Ureter (tissue), 1 donor: ENCODE results near the gene STAT1. TPM values are rescaled to one million over a fixed set of nuclear protein-coding genes. Genes with fewer than 3 reads are reported as not detected.

Source experiments
- DNase-seq: peaks from one replicate; pipeline ENCODE4 v3.0.0-alpha.2; 2020; ENCODE audit warnings: low spot score
- total RNA-seq: library from RNA; stranded (reverse); gene quantifications from one replicate; pipeline ENCODE4 v1.2.4, GENCODE V29; 2023
- donor health status: DM: yes; HTN: yes; CAD: no.

The STAT1 gene
- total RNA-seq: 84.1 TPM

DNA sequence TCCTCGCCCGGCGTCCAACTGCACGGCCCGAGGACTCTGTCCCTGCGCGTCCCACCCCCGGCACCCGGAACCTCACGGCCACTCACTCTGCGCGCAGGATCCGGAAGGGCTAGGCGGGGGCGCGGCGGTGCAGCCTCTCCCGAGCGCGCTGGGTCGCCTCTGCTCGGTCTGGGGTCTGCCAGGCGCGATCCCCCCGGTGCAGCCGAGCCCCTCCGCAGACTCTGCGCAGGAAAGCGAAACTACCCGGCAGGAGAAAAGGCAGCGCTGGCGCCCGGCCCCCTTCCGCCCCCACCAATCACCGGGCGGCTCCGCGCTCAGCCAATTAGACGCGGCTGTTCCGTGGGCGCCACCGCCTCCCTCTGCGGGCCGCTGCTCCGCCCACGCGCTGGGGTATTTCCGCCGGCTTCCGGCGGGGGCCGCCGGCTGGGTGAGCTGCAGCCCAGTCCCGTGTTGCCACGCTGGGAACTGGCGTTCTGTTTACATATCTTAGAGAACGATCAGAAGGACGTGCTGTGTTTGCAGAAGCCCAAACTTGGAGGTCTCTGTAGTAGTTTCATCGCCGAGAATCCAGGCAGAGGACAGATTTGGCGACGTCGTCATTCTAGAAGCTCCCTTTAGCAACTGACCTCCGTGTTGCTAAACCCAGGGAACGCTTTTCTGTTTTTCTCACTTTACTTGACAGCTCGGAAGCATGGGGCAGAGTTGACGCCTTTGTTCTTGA lies at the start of gene STAT1:
Gene STAT1, minus strand, starts transcription at position 240 of the 721 bp plus-strand sequence. CDS start 4,168 bp downstream, outside the sequence.
- DNase-seq: peak; percentile 95

DNA sequence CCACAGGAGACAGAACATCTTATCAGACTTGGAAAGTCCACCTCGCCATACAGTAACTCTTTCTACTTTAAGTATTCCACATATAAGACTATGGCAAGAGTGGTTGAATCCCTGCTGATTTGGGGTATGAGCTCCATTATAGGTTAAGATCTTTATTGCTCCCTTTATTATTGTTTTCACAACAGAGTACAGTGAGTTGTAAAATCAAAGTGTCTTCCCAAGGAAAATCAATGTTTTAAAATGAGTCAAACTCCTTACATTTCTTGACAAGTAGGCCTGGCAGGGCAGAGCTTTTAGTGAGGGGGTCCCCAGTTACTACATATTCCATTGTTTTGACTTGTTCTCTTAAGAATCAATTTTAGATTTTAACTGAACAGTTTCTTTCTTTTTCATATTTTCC lies 49.6 kb upstream of the STAT1 start:
- no peak for DNase-seq

DNA sequence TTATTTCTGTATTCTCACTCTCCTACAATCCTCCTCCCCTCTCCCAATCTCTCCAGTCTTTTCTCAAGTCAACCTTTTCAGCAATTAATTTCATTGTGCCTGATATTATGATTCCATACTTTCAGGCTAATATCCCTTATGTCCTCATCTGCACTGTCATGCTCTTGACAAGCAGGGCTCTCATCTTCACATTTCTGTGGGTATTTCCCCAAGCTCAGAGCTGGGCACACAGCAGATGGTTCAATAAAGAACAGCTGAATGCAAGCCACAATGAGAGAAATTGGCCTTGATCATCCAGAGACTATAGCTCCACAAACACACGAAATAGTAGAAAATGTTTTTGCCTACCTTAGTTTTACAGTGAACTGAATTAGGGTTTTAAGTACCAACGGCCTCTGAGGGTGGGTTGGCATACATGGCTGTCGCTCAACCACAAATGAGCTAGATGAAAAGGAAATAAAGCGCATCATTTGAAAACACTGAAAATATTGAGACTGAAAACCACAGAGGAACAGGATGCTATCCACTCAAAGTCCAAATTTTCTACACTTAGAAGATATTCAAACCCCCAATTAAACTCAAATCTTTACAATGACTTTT lies 47.5 kb upstream of the STAT1 start:
- DNase-seq: no peak

DNA sequence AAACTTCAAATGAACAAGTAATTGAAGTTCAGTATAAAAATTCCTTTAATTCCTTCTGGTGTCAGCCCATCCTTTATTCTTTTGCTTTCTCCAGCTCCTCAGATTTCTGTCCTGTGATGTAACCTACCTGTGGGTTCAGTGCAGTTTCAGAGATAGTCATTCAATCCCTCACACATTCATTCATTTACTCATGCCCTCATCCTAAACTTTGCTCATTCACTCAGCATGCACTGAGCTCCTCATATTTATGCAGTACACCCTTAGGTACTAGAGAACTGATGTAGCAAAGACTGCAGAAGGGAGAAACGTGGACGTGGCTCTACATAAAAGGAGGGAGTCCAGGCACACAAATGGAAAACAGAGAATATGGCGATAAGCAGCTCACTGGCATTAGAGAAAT lies 45.3 kb upstream of the STAT1 start:
- no peak for DNase-seq

DNA sequence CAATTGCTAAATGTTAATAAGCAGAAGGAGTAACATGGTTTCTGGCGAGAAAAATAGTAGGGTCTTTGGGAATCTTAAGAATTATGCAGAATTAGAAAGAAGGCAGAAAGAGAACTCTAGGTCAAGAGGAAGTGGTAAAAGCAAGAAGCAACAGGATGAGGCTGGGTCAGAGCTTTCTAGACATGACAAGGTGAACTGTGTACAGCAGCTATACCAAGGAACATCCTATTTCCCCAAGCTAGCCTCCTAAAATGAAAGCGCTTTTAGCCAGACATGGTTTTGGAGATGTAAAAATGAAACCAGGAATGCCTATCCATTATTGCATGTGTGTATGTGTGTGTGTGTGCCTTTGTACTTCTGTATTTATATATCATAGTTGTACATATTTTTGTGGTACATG lies 42.3 kb upstream of the STAT1 start:
- no peak for DNase-seq

DNA sequence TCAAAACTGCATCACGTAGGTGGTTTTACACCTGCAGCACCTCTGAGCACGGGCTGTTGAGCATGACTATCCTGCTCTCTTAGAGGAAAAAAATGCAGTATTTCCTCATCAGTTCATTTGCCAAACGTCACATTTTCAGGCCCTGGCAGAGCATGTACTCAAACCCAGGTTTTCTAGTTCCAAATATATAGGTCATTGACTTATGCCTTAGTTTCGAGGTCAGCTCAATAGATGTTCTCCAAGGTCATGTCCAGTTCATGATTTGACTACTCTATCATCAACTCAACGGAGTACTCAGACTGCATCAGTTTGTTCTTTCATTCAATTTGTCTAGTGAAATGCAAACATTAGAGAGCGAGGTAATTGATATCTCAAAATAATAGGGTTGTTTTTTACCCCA lies 39.3 kb upstream of the STAT1 start:
- no peak for DNase-seq

DNA sequence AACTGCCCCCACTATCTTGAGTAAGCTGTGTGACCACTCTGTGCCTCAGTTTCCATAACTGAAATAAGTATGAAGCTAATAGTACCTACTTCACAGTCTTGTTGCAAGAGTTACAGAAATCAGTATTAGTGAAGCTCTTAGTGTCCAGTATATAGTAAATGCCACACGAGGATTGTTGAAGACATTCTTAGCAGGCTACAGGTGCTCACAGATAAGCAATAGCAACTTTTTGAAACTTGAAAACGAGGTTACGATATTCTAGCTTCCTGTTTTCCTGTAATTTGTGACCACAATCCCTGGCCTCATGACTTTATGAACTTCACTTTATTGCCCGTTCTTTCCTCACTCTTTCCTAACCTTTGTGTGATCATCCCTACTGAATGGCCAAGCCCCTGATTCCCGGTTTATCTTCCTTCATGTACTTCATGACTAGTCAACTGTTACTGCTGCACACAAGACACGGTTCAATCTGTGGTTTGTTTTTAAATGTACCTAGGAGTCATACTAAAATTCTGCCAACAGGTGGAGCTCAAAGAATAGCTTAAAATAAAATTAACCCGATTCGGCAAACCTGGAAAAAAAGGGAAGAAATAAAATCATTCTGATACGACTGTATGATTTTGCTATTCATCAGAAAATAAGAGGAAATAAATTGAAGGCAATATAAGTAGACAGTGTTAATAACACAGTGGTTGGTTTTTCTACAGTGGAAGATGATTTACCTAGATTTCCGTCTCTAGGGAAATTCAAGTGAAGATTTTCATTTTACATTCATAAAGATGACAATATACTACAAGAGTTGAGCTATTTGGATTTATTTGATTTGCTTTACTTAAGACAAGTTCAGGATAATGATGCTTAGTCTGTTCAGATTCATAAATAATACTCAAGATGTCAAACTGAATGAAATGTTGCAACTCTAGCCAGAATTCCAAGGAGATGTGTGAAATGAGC lies 38.1 kb upstream of the STAT1 start:
- DNase-seq: no peak

DNA sequence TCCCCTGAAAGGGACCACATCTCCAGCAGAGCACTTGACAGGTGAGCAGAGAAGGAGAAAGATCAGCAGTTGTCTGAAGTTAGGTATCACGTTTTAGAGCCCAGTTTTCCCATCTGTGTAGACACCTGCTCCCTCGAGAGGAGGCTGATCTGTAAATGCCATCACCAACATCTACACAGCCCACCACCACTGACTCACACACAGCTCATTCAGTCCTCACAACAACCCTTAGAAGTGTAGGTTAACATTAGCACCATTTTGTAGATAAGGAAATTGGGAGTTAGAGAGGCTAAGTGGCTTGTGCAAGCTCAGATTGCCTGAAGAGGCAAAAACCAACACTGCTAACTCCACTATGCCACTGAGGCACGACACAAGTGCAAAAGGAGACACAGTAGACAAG lies 37.2 kb upstream of the STAT1 start:
- no peak for DNase-seq

DNA sequence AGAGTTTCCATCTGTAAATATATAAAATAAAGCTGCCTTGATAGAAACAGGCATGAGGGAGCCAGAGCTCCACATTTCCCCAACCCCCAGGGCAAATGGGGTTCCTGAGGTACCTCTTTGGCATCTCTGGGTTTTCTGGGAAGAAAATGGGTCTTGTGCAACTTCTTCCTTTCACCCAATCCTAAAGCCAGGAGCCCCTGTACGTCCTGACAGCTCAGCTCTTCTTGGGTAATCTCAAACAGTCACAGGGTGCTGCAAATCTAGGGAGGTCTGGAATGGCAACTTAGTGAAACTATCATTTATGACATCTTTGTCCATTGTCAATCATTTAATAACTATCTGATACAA lies 36.6 kb upstream of the STAT1 start:
- DNase-seq: no peak

DNA sequence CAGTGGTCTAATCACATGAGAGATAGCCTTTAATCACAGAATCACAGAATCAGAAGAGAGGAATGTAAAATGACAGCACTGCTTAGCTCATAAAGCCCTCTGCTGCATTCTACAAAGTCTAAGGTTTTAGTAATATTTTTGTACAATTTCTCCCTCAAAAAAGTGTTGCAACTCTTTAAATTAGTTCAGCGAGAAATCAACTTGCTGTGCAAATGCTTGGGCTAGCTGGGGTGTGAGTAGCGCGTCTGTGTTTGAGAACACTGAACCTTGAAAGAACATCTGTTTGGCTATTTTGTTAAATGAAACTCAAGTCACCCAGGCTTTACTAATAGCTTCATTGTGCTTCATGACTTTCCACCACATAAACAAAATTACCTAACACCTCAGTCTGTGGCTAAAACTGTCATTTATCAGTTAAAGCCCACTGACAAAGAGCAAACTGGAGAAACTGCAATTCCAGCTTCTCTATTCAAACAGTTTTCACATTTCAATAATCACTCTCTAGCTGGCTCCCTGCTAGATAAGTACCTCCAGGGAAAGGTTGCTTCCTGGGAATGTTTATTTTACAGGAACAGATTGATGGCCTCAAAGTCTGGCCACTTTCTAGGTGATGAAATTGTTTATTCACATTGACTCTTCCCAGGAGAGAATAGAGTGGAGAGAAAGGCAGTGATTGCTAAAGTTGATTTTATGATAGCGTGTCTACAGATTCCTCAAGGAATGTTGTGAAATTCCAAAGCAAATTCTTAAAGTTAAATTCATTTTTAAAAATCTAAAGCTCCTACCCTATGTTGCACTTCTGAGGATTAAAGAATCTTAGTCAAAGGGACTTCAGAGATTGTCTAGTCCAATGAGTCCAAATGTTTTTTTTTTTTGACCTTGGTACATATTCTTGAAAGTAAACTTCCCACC lies 36.0 kb upstream of the STAT1 start:
- DNase-seq: no peak

DNA sequence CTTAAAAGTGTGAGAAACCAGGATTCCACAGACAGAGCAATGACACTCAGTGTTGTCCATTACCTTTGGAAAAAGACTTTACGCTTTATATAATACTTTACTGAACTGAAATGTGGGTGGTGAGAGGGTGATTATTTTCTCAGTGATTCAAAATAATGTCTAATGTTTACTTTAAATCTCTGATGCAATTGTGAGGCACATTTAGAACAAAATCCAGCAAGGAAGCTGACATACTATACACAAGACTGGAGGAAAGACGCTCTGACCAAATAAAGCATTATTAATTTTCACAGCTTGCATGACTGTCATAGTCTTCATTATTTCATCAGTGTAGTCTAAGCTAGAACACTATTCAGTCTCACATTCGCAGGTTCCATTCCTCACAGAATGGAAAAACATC lies 34.1 kb upstream of the STAT1 start:
- DNase-seq: no peak

DNA sequence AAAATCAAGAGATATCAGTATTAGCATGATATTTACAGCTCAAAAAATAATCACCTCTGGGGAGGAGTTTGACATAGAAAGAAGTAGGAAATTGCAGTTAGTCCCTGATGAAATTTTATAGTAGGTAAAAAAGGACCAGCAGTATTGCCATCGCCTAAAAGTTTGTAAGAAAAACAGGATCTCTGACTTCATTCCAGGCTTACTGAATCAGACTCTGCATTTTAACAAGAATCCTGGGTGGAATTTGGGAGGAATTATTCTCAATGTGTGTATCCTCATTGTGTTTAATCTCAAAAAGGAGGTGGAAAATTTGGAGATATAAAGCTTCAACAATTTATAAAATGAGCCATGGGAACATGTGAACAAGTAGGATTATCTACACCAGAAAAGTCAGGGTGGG lies 31.2 kb upstream of the STAT1 start:
- DNase-seq: no peak

DNA sequence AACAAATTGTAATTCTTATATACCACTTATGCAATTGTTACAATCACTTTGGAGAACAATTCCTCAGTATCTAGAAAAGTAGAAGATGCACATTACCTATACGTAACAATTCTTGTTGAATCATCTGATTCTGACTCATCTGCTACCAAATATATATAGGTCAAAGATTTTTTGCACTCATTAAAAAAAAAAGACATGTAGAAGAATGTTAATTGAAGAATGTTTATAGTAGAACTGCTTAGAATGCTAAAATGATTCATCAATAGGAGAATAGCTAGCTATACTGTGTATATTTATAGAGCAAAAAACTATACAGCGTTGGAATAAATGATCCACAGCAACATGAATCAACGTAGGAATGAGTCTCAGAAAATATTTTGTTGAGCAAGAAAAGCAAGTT lies 29.5 kb upstream of the STAT1 start:
- DNase-seq: no peak

DNA sequence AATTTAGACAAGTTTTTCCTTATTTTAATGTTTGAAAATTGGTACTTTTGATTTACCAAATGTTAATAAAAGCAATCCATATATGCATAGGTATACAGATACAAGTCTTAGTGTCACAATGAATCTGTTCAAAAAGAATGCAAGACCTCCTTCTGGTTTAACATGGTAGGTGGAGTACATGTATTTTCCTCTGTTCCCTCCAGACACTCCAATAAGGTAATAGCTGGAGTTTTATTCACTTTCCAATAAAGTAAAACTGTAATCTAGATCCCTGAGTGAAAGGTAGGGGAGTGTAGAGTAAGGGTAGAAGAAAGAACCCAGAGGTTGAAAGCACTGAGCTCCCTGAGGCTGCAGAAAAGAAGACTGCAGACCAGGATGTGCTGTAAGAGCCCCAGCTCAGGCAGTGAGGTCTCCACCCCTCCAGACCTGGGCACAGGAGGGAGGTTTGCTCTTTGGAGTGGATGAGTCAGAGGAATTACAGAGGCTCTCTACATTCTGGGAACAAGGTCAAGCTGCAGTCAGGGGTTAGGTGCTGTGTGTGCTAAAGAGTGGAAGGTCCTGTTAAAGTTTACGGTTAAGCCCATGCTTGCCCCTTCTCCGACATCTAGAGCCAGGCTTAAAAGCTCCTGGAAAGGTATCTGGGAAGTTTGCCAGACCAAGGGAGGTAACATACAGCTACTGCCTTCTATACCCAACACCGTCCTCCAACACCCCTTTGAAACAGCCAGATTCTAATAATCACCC lies 27.6 kb upstream of the STAT1 start:
- DNase-seq: no peak

DNA sequence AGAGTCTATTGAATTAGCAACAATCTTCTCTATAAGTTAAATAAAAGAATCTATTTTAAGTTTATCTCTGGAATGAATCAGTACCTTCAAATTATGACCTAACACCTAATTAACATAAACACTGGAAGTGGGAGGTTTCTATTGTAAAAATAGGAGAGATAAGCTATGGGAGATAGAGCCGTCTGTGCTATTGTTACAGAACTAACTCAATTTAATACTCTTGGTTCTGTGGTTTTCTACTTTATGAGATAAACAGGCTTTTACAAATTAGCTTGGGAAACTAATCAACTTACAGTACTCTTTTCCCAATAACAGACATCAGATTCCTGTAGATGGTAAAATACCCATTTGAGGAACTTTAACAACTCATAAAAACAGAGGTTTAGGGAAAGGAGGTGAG lies 25.6 kb upstream of the STAT1 start:
- no peak for DNase-seq

DNA sequence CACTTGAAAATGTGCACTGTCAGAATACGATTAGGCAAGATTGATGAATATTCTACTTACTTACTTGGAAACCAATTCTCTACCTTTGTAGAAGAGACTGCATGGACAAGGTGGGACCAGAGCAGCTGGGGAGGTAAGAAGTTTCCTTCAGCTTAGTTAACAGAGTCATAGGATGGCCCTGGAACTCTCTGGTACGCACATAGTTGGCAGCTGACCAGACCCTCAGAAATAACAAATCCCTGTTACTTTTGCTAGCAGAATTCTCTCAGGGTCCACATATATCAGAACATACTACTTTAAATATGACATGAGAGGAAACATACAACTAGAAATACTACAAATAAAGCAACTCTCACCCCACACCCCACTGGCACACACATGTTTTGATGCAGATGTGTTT lies 24.8 kb upstream of the STAT1 start:
- no peak for DNase-seq

DNA sequence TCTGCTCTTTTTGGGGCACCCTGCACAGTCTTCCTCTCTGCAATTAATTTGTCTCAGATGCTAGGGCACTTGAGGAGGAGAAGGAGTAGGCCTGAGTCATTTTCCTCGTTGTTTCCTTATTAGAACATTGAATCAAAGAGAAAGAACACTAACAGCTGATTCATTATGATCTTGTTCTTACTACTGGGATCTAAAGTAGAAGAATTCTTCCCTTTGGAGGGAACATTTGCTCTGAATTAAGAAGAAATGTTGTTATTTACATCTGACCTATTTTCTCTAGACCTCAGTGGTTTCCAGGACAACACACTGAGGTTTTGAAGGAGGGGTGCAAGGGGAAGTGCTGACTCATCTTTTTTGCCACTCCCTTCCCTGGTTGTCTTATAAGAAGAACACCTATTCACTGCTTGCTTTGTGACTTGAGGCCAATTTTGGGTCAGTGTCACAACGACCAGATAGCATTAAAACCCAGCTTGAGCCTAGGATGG lies 24.3 kb upstream of the STAT1 start:
- no peak for DNase-seq

DNA sequence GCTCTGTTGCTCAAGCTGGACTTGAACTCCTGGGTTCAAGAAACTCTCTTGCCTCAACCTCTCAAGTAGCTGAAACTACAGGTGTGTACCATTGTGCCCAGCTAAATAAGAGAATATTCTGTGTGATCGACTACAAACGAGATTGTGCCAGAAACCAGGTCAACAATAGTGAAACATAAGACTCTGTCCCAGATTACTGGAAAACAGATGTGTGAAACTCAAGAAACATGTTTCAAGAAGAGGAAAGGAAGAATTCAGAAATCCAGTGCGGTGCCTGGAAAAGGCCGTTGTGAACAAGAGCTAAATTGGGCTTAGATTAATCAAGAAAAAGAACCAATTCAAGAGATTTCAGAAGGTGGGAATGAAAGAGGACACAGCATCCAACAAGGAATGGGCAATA lies 23.4 kb upstream of the STAT1 start:
- DNase-seq: no peak

DNA sequence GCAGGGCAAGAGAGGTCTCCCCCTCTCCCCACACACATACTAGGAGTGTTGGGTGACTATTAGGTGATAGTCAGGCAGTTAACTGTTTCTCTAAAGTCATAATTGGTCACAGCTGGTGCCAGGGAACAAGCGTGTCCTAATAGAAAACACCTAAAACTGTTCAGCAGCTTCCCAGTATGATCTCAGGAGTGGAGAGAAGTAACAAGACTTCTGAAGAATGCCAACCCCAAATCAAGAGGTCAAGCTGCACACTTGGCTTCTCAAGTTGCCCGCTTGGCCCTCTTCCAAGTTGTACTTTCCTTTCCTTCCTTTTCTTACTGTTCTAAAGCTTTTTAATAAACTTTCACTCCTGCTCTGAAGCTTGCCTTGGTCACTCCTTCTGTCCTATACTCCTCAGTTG lies 22.4 kb upstream of the STAT1 start:
- DNase-seq: no peak

DNA sequence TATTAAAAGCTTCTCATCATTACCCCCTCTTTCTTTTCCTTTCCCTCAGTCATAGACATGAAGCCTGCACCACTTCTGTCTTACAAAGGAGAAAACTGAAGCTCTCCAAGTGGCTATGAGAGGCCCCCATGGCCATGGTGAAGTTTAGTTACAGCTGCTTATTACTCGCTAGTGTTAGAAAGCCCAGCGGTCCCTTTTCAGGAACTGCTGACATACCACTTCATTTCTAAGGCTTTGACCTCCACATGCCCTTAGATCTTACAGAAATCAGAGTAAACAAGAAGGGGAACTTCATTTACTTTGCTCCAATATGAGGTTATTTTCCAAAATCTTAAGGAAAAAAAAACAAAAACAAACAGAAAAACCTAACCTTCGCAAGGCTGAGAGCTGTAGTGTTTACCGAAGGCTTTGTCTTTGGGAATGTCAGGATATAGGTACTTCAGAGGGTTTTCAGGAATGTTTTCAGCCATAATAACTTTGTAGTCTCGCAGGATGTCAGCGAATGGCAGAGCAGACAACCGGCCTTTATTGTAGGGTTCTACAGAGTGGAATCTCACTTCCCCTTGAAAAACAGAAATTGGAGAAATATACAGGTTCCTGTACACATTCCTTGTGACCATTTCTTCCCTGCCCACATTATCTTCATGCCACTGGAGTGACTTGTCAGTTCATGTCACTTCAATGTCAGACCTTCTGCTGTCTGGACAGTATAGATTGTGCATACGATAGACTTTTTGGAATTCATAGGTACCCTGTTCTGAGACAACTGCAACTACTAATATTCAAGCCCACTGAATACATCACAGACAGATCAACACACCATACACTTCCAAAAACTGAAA lies 18.8 kb upstream of the STAT1 start:
- no peak for DNase-seq
